ENCODE results near the gene LONRF2. TPM values are rescaled to one million over a fixed set of nuclear protein-coding genes. Genes with fewer than 3 reads are reported as not detected.
A peak's percentile ranks its signal among the peaks of the same experiment; 100 is the strongest.

LONRF2 gene
- total and polyA plus RNA-seq, 3 experiments from 2014 or later, result 0.13 to 0.20 TPM; not detected in 1

GRCh38 chr2:100270381-100271146, 51.7 kb downstream of the LONRF2 start:
- Mint-ChIP-seq H3K36me3 (no peaks in the 10 kb centered on the region), H3K27me3 (peaks cover 4 to 8% of the 10 kb centered on the region in 2 donors), H3K27ac (no peak overlapping the region), H3K9me3 (peaks cover 0 to 2% (median 0%) of the 10 kb centered on the region in 5 donors), H3K4me1 (peaks cover 0 to 6% (median 0%) of the 10 kb centered on the region in 3 donors), H3K4me3 (no peak overlapping the region)
- H3K4me1 ChIP-seq (ENCODE audit: insufficient read depth, low read length), result no peaks in the 10 kb centered on the region
- ChIA-PET CTCF (interaction anchor here (1.8 kb wide), 1 partner anchor 8 kb away, joined by 8 read pairs; no protein-coding TSS in a partner anchor), POLR2A (no interaction called here)
- no peak overlapping the region for H3K27ac ChIP-seq (ENCODE audit: low read depth, low read length)
- H3K4me3 ChIP-seq (ENCODE audit: low read length), result no peak overlapping the region
- no peaks in the 10 kb centered on the region for H3K27me3 ChIP-seq (ENCODE audit: insufficient read depth, low read length, poor library complexity, severe bottlenecking)
- DNase-seq, result no peak
- no peaks in the 10 kb centered on the region for H3K9me3 ChIP-seq (ENCODE audit: low read length)
- no peaks in the 10 kb centered on the region for H3K36me3 ChIP-seq (ENCODE audit: insufficient read depth, low read length)

- Histone ChIP-seq H3K4me3 (ENCODE audit: low read length) (no peak overlapping the region), H3K36me3 (ENCODE audit: insufficient read depth, low read length) (no peaks in the 10 kb centered on the region), H3K4me1 (ENCODE audit: insufficient read depth, low read length) (no peaks in the 10 kb centered on the region), H3K27me3 (ENCODE audit: insufficient read depth, low read length, poor library complexity, severe bottlenecking) (no peaks in the 10 kb centered on the region), H3K9me3 (ENCODE audit: low read length) (no peaks in the 10 kb centered on the region), H3K27ac (ENCODE audit: low read depth, low read length) (no peak overlapping the region)
- POLR2A ChIA-PET, result no interaction called here
- H3K4me1 Mint-ChIP-seq, result peaks cover 0 to 6% (median 0%) of the 10 kb centered on the region in 3 donors
- CTCF ChIA-PET, result no interaction called here
- peaks cover 0 to 2% (median 0%) of the 10 kb centered on the region in 5 donors for H3K9me3 Mint-ChIP-seq
- no peak for DNase-seq
- H3K27me3 Mint-ChIP-seq, result peaks cover 4 to 8% of the 10 kb centered on the region in 2 donors
- H3K36me3 Mint-ChIP-seq, result no peaks in the 10 kb centered on the region
- H3K4me3 Mint-ChIP-seq, result no peak overlapping the region
- no peak overlapping the region for H3K27ac Mint-ChIP-seq
Observed at GRCh38 chr2:100269889-100270288, 52.4 kb downstream of the LONRF2 start.

GRCh38 chr2:100268986-100269385, 53.3 kb downstream of the LONRF2 start:
- H3K27ac ChIP-seq (ENCODE audit: low read depth, low read length), result no peak overlapping the region
- Mint-ChIP-seq H3K4me1 (peaks cover 0 to 5% (median 0%) of the 10 kb centered on the region in 3 donors), H3K36me3 (no peaks in the 10 kb centered on the region), H3K4me3 (no peak overlapping the region), H3K27me3 (peaks cover 4 to 6% of the 10 kb centered on the region in 2 donors), H3K27ac (no peak overlapping the region), H3K9me3 (peaks cover 0 to 2% (median 0%) of the 10 kb centered on the region in 5 donors)
- no peaks in the 10 kb centered on the region for H3K9me3 ChIP-seq (ENCODE audit: low read length)
- no peak overlapping the region for H3K4me3 ChIP-seq (ENCODE audit: low read length)
- no peak for DNase-seq
- POLR2A ChIA-PET, result no interaction called here
- no peaks in the 10 kb centered on the region for H3K36me3 ChIP-seq (ENCODE audit: insufficient read depth, low read length)
- H3K27me3 ChIP-seq (ENCODE audit: insufficient read depth, low read length, poor library complexity, severe bottlenecking), result no peaks in the 10 kb centered on the region
- H3K4me1 ChIP-seq (ENCODE audit: insufficient read depth, low read length), result no peaks in the 10 kb centered on the region
- CTCF ChIA-PET, result interaction anchor here (1.1 kb wide), 1 partner anchor 18 kb away, joined by 3 read pairs; no protein-coding TSS in a partner anchor

DNA sequence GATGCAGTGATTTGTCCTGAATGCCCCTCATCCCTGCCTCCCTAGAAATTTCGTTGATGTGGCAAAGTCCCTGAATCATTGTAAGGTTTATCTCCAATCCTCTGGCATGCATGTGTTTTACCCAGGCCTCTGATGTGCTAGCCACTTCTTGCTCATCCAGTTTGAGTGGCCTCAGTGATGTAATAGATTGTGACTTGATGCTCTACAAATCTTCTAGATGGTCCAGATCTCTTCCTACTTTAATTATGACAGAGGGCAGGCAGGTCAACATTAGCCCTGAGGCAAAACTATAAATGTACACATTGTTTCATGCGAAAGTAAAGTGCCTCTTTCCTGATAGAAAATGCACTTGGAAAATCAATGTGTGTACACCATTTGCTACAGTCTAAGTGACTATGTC, 54.5 kb downstream of the LONRF2 start:
- CTCF ChIA-PET, result no interaction called here

GRCh38 chr2:100266126-100266525, 56.2 kb downstream of the LONRF2 start:
- ChIA-PET POLR2A (no interaction called here), CTCF (no interaction called here)
- no peaks in the 10 kb centered on the region for H3K9me3 ChIP-seq (ENCODE audit: low read length)
- H3K36me3 Mint-ChIP-seq, result no peaks in the 10 kb centered on the region
- H3K4me3 Mint-ChIP-seq, result no peak overlapping the region
- H3K27ac ChIP-seq (ENCODE audit: low read depth, low read length), result no peak overlapping the region
- no peaks in the 10 kb centered on the region for H3K27me3 ChIP-seq (ENCODE audit: insufficient read depth, low read length, poor library complexity, severe bottlenecking)
- no peak for DNase-seq
- H3K4me1 ChIP-seq (ENCODE audit: insufficient read depth, low read length), result no peaks in the 10 kb centered on the region
- H3K27me3 Mint-ChIP-seq, result peaks cover 4% of the 10 kb centered on the region in 2 donors
- H3K9me3 Mint-ChIP-seq, result peaks cover 0 to 2% (median 0%) of the 10 kb centered on the region in 5 donors
- no peak overlapping the region for H3K4me3 ChIP-seq (ENCODE audit: low read length)
- H3K27ac Mint-ChIP-seq, result no peak overlapping the region
- H3K4me1 Mint-ChIP-seq, result no peaks in the 10 kb centered on the region
- no peaks in the 10 kb centered on the region for H3K36me3 ChIP-seq (ENCODE audit: insufficient read depth, low read length)

More for the DNA sequence above, 54.5 kb downstream of the LONRF2 start:
- Mint-ChIP-seq H3K4me3 (no peak overlapping the region), H3K4me1 (no peaks in the 10 kb centered on the region), H3K9me3 (peaks cover 0 to 2% (median 0%) of the 10 kb centered on the region in 5 donors), H3K27me3 (peaks cover 4 to 6% of the 10 kb centered on the region in 2 donors), H3K27ac (no peak overlapping the region), H3K36me3 (no peaks in the 10 kb centered on the region)
- Histone ChIP-seq H3K4me1 (ENCODE audit: insufficient read depth, low read length) (no peaks in the 10 kb centered on the region), H3K4me3 (ENCODE audit: low read length) (no peak overlapping the region), H3K27ac (ENCODE audit: low read depth, low read length) (no peak overlapping the region), H3K27me3 (ENCODE audit: insufficient read depth, low read length, poor library complexity, severe bottlenecking) (no peaks in the 10 kb centered on the region), H3K9me3 (ENCODE audit: low read length) (no peaks in the 10 kb centered on the region), H3K36me3 (ENCODE audit: insufficient read depth, low read length) (no peaks in the 10 kb centered on the region)
- POLR2A ChIA-PET, result no interaction called here
- no peak for DNase-seq

- Mint-ChIP-seq H3K27me3 (no peaks in the 10 kb centered on the region), H3K9me3 (no peaks in the 10 kb centered on the region), H3K4me1 (no peaks in the 10 kb centered on the region), H3K4me3 (no peak overlapping the region), H3K27ac (no peak overlapping the region), H3K36me3 (no peaks in the 10 kb centered on the region)
- Histone ChIP-seq H3K27me3 (ENCODE audit: insufficient read depth, low read length, poor library complexity, severe bottlenecking) (no peaks in the 10 kb centered on the region), H3K9me3 (ENCODE audit: low read length) (no peaks in the 10 kb centered on the region), H3K4me1 (ENCODE audit: insufficient read depth, low read length) (no peaks in the 10 kb centered on the region), H3K27ac (ENCODE audit: low read depth, low read length) (no peak overlapping the region), H3K4me3 (ENCODE audit: low read length) (no peak overlapping the region), H3K36me3 (ENCODE audit: insufficient read depth, low read length) (no peaks in the 10 kb centered on the region)
- ChIA-PET POLR2A (no interaction called here), CTCF (no interaction called here)
- DNase-seq, result no peak
Observed at GRCh38 chr2:100265226-100265625, 57.1 kb downstream of the LONRF2 start.

GRCh38 chr2:100264651-100265050, 57.6 kb downstream of the LONRF2 start:
- Histone ChIP-seq H3K27ac (ENCODE audit: low read depth, low read length) (no peak overlapping the region), H3K4me3 (ENCODE audit: low read length) (no peak overlapping the region), H3K36me3 (ENCODE audit: insufficient read depth, low read length) (no peaks in the 10 kb centered on the region), H3K27me3 (ENCODE audit: insufficient read depth, low read length, poor library complexity, severe bottlenecking) (no peaks in the 10 kb centered on the region), H3K4me1 (ENCODE audit: insufficient read depth, low read length) (no peaks in the 10 kb centered on the region), H3K9me3 (ENCODE audit: low read length) (no peaks in the 10 kb centered on the region)
- H3K36me3 Mint-ChIP-seq, result no peaks in the 10 kb centered on the region
- H3K9me3 Mint-ChIP-seq, result no peaks in the 10 kb centered on the region
- H3K4me1 Mint-ChIP-seq, result no peaks in the 10 kb centered on the region
- H3K27me3 Mint-ChIP-seq, result no peaks in the 10 kb centered on the region
- H3K27ac Mint-ChIP-seq, result no peak overlapping the region
- CTCF ChIA-PET, result no interaction called here
- POLR2A ChIA-PET, result no interaction called here
- H3K4me3 Mint-ChIP-seq, result no peak overlapping the region
- DNase-seq, result no peak

DNA sequence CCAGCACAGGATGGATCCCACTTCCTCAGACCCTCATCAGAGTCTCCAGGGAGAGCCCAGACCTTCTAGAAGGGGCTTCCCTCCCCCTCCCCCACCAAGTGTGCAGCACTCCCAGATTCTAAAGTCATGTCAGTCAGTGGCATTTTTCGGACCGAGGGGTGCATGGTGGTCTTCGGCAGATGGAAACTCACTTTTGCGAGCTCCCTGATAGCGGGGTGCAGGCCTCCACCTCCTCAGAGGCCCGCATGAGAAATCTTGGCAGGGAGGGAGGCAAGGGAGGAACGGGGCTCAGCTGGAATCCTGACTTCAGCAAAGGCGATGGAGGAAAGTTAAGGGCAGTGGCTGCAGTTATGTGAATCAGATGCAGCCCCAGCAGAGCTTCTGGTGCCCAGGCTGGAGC, 58.2 kb downstream of the LONRF2 start:
- H3K4me3 Mint-ChIP-seq, result no peak overlapping the region
- POLR2A ChIA-PET, result no interaction called here

More for the DNA sequence above, 58.2 kb downstream of the LONRF2 start:
- H3K4me3 ChIP-seq (ENCODE audit: low read length), result no peak overlapping the region
- Mint-ChIP-seq H3K27ac (peak overlapping the region in 1 of 8 donors; percentile 38), H3K4me1 (no peaks in the 10 kb centered on the region), H3K27me3 (no peaks in the 10 kb centered on the region), H3K9me3 (no peaks in the 10 kb centered on the region), H3K36me3 (no peaks in the 10 kb centered on the region)
- no peaks in the 10 kb centered on the region for H3K4me1 ChIP-seq (ENCODE audit: insufficient read depth, low read length)
- H3K36me3 ChIP-seq (ENCODE audit: insufficient read depth, low read length), result no peaks in the 10 kb centered on the region
- no peak overlapping the region for H3K27ac ChIP-seq (ENCODE audit: low read depth, low read length)
- no peaks in the 10 kb centered on the region for H3K27me3 ChIP-seq (ENCODE audit: insufficient read depth, low read length, poor library complexity, severe bottlenecking)
- no peak for DNase-seq
- CTCF ChIA-PET, result no interaction called here
- no peaks in the 10 kb centered on the region for H3K9me3 ChIP-seq (ENCODE audit: low read length)

Measured in CD8-positive, alpha-beta memory T cell (primary cell).